ENCODE measurements around the gene IL31. TPM values are rescaled to one million over a fixed set of nuclear protein-coding genes. Genes with fewer than 3 reads are reported as not detected.
"Not testable (repeated sequence)": the region's sequence is repeated elsewhere in the genome, so short reads cannot be mapped to it uniquely, and the experiment has no call there.

IL31 gene
- total RNA-seq: not detected in 2 replicates
- not detected for polyA plus RNA-seq (2012)

- DNase-seq (ENCODE audit: low read depth): no peak
These were observed at the start of gene IL31 for GRCh38 chr12:122174155-122174845. TSS of gene IL31 (minus strand) at chr12:122174221. CDS start at chr12:122174172, 49 bp downstream.

- DNase-seq (ENCODE audit: low read depth): no peak
These were observed 42.4 kb upstream of the IL31 start for GRCh38 chr12:122216445-122216844.

- DNase-seq (ENCODE audit: low read depth): no peak
These were observed 41.8 kb upstream of the IL31 start for GRCh38 chr12:122215771-122216170.

- DNase-seq (ENCODE audit: low read depth): no peak
These were observed 34.2 kb upstream of the IL31 start for GRCh38 chr12:122208073-122208820.

DNA sequence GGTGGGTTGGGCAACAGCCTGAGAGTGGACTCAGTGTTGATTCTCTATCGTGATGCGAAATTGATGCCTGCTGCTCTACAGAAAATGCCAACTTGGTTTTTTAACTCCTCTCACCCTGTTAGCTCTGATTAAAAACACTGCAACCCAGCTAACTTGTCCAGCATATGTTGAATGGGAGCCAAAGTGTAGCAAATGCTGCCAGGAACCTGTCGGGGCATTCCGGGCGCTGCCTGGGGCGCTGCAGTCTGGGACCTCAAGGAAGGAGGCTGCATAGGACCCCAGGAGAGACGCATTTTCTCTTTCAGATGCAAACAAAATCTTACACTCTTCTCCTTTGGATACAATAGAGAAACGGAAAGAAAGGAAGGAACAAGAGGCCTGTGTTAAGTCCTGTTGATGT lies 33.4 kb upstream of the IL31 start:
- no peak for DNase-seq (ENCODE audit: low read depth)

- DNase-seq (ENCODE audit: low read depth): no peak
These were observed 33.0 kb upstream of the IL31 start for GRCh38 chr12:122206976-122207375.

- DNase-seq (ENCODE audit: low read depth): peak; percentile 13
These were observed 32.3 kb upstream of the IL31 start for GRCh38 chr12:122206111-122206881.

GRCh38 chr12:122205053-122205925 lies 31.3 kb upstream of the IL31 start:
- DNase-seq (ENCODE audit: low read depth): no peak

- no peak for DNase-seq (ENCODE audit: low read depth)
These were observed 30.4 kb upstream of the IL31 start for GRCh38 chr12:122204167-122205052.

DNA sequence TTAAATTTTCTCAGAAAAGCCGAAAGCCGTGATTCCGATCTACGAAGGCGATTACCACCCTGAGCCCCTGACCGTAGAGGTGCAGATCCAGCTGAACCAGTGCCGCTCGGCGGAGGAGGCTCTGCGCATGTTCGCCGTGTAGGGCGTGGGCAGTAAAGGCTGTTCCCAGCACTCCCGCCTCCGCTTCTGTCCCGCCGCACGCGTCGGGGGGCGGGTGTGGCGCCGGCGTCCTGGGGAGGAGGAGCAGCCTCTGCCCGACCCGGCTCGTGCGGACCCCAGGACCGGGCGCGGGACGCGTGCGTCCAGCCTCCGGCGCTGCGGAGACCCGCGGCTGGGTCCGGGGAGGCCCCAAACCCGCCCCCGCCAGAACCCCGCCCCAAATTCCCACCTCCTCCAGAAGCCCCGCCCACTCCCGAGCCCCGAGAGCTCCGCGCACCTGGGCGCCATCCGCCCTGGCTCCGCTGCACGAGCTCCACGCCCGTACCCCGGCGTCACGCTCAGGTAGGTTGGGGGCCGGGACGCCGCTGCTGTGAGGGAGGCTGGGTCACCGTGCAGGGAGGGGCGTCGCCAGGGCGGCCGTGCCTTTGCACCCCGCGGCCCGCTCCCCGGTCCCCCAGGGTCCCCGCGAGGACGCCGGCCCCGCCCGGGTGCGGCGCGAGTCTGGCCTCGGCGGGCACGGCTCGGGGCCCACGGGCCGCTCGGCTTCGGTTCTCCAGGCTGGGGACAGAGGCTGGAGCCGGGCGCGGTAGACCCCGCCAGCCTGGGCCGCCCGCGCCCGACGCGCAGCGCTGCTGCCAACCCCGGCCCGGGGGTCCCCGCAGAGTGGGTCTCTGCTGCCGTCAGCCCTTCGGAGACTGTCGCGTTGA lies 29.5 kb upstream of the IL31 start, which contains the start of gene B3GNT4:
B3GNT4 (plus strand) TSS at position 409 of the 866 bp plus-strand sequence. CDS start 910 bp downstream, outside the sequence.
- DNase-seq (ENCODE audit: low read depth): peak; percentile 33

- DNase-seq (ENCODE audit: low read depth): not testable (repeated sequence)
These were observed 28.8 kb upstream of the IL31 start for GRCh38 chr12:122202811-122203210.

DNA sequence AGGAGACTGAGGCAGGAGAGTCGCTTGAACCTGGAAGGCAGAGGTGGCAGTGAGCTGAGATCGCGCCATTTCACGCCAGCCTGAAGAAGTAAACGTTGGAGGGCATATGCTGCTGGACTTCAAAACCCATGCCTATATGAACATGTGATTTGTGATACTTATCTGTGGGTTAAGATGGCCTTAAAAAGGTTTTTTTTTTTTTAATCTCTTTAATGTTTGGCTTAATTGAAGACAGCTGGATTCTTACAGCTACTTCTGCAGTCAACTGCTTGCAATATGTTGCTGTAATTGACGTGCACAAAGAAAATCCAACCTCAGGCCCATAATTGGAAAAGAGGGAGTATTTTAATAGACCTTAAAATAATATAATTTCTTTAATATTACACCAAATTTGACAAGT lies 28.0 kb upstream of the IL31 start:
- DNase-seq (ENCODE audit: low read depth): no peak

GRCh38 chr12:122201381-122201780 lies 27.4 kb upstream of the IL31 start:
- DNase-seq (ENCODE audit: low read depth): no peak

- no peak for DNase-seq (ENCODE audit: low read depth)
These were observed 26.6 kb upstream of the IL31 start for GRCh38 chr12:122200541-122201175.

- DNase-seq (ENCODE audit: low read depth): no peak
These were observed 25.7 kb upstream of the IL31 start for GRCh38 chr12:122199484-122200355.

DNA sequence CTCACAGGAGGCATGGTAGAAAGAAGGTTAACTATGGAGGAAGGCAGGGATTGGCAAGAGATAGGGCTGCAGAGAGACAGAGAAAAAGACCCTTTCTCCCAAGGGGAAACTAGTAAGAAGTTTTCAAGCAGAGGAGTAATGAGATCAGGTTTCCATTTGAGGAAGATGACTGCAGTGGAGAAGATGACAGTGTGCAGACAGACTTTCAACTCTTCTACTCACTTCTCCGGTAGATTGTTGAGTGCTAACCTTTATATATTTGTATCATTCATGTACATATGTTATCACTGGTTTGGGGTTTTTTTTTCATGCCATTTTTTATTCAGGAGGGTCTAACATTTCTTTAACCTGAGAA lies 23.6 kb upstream of the IL31 start:
- DNase-seq (ENCODE audit: low read depth): peak; percentile 31

DNA sequence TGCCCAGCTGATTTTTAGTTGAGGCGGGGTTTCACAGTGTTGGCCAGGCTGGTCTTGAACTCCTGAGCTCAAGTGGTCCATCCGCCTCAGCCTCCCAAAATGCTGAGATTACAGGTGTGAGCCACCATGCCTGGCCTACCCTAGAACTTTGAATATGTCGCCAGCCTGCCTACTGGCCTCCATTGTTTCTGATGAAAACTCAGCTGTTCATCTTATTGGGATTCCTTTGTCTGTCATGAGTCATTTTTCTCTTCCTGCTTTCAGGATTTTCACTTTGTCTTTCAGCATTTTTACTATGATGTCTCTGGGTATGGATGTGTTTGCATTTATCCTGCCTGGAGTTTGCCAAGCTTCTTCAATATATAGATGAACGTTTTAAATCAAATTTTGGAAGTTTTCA lies 21.4 kb upstream of the IL31 start:
- no peak for DNase-seq (ENCODE audit: low read depth)

Measured in myocyte (in vitro differentiated cells).